B cell (primary cell): ENCODE data around the gene FUT3. TPM values are rescaled to one million over a fixed set of nuclear protein-coding genes. Genes with fewer than 3 reads are reported as not detected.

Experiments
- ATAC-seq: fragments of 200-7000 bp; cut with Tn5 transposase; one replicate; pipeline ENCODE4 v1.10.0; 2021; ENCODE audit warnings: low read depth, mild to moderate bottlenecking, moderate number of reproducible peaks, moderate library complexity
- CTCF ChIA-PET: fragments of 350-600 bp; sonication (Branson Sonifier 250); formaldehyde crosslinking; loops from one replicate; lab custom pipeline; 2021; ENCODE audit warnings: antibody characterized with exemption, inconsistent platforms; lab: Charles Lee
- POLR2A ChIA-PET: fragments of 350-600 bp; sonication (Branson Sonifier 250); formaldehyde crosslinking; loops from one replicate; lab custom pipeline; 2021; ENCODE audit warnings: antibody characterized with exemption; lab: Charles Lee
- DNase-seq: peaks from one replicate; pipeline ENCODE4 v3.0.0; 2013
- H2AFZ ChIP-seq: 2 replicates; pipeline ENCODE4 v1.6.1; 2012; ENCODE audit warnings: mild to moderate bottlenecking, low read depth, low read length; ENCODE audit not compliant: insufficient read depth, poor library complexity, severe bottlenecking
- H3K27ac ChIP-seq, 2 donors: 1 replicate in 1 of 2; 2 replicates in 1 of 2; pipeline ENCODE4 v1.5.1; 2012 to 2013; ENCODE audit warnings: low read length in 2 of 2, mild to moderate bottlenecking in 2 of 2, moderate library complexity in 1 of 2
- H3K27me3 ChIP-seq, 4 experiments: fragments of 200-600 bp in 1 of 4; sonication (generic) in 1 of 4; replicated peaks in 1 of 4; 1 replicate in 2 of 4; 2 replicates in 2 of 4; pipeline versions ENCODE4 v1.6.1 to v1.7.0; 2013 to 2016; ENCODE audit warnings: low read length in 3 of 4, mild to moderate bottlenecking in 2 of 4, mixed read lengths in 1 of 4, moderate library complexity in 1 of 4; ENCODE audit not compliant: insufficient read depth in 4 of 4, control insufficient read depth in 3 of 4; ENCODE audit errors: control extremely low read depth in 1 of 4
- H3K36me3 ChIP-seq, 2 experiments: replicated peaks in 1 of 2; 1 replicate in 1 of 2; 2 replicates in 1 of 2; pipeline versions ENCODE4 v1.6.1 to v1.7.1; 2013; ENCODE audit warnings: low read length in 1 of 2; ENCODE audit not compliant: insufficient read depth in 2 of 2, control insufficient read depth in 1 of 2; ENCODE audit errors: control extremely low read depth in 1 of 2, extremely low read depth in 1 of 2
- H3K4me1 ChIP-seq, 2 donors: fragments of 200-600 bp in 1 of 2; sonication (generic) in 1 of 2; 1 replicate in 1 of 2; 2 replicates in 1 of 2; pipeline versions ENCODE4 v1.5.1 to v1.6.1; 2013 to 2017; ENCODE audit warnings: low read length in 2 of 2; ENCODE audit not compliant: control insufficient read depth in 2 of 2, insufficient read depth in 2 of 2
- H3K4me2 ChIP-seq: replicated peaks from 2 replicates; pipeline ENCODE3; 2012; ENCODE audit warnings: mild to moderate bottlenecking, low read depth, low read length; ENCODE audit not compliant: poor library complexity, severe bottlenecking
- H3K4me3 ChIP-seq, 5 experiments: fragments of 200-600 bp in 1 of 5; sonication (generic) in 1 of 5; 1 replicate in 3 of 5; 2 replicates in 2 of 5; pipeline versions ENCODE4 v1.5.1 to v1.7.0; 2011 to 2016; ENCODE audit warnings: low read length in 4 of 5, mild to moderate bottlenecking in 4 of 5, low read depth in 2 of 5, control low read depth in 1 of 5, moderate library complexity in 1 of 5; ENCODE audit not compliant: insufficient read depth in 1 of 5; ENCODE audit errors: control extremely low read depth in 1 of 5, extremely low read depth in 1 of 5
- H3K79me2 ChIP-seq: fragments of 200-600 bp; sonication (generic); one replicate; pipeline ENCODE4 v1.6.0; 2016; ENCODE audit warnings: low read length; ENCODE audit not compliant: control insufficient read depth, insufficient read depth
- H3K9ac ChIP-seq: fragments of 200-600 bp; sonication (generic); 2 replicates; pipeline ENCODE4 v1.6.1; 2017; ENCODE audit warnings: mild to moderate bottlenecking, low read length, moderate library complexity
- H3K9me3 ChIP-seq, 3 donors: one replicate each; pipeline versions ENCODE4 v1.6.1 to v1.7.1; 2013; ENCODE audit warnings: low read length in 2 of 3; ENCODE audit not compliant: control insufficient read depth in 2 of 3, insufficient read depth in 1 of 3; ENCODE audit errors: control extremely low read depth in 1 of 3
- H4K20me1 ChIP-seq: 2 replicates; pipeline ENCODE4 v1.6.0; 2012; ENCODE audit warnings: mild to moderate bottlenecking, low read length; ENCODE audit not compliant: insufficient read depth, control insufficient read depth, poor library complexity, severe bottlenecking
- H3K27ac Mint-ChIP-seq: one replicate; pipeline ENCODE4 v1.8.0; 2021; ENCODE audit warnings: mixed read lengths
- H3K27me3 Mint-ChIP-seq: one replicate; pipeline ENCODE4 v1.8.0; 2021; ENCODE audit warnings: mixed read lengths
- H3K4me1 Mint-ChIP-seq: one replicate; pipeline ENCODE4 v1.8.0; 2021; ENCODE audit warnings: mixed read lengths
- H3K4me3 Mint-ChIP-seq: one replicate; pipeline ENCODE4 v1.8.0; 2021; ENCODE audit warnings: mixed read lengths
- H3K9me3 Mint-ChIP-seq: one replicate; pipeline ENCODE4 v1.8.0; 2022; ENCODE audit warnings: mixed read lengths; ENCODE audit not compliant: insufficient read depth
- EZH2 ChIP-seq: IDR thresholded peaks from 2 replicates; pipeline ENCODE4 v1.6.1; 2012; ENCODE audit warnings: borderline replicate concordance, low read depth, mild to moderate bottlenecking, moderate library complexity, low read length; ENCODE audit not compliant: insufficient read depth, poor library complexity, severe bottlenecking
- WGBS: methylation state at CpG from one replicate; pipeline ENCODE4 v1.1.5; 2013; ENCODE audit warnings: missing lambda C conversion rate; ENCODE audit not compliant: insufficient coverage; 5-methylcytosine and 5-hydroxymethylcytosine counted together
- intact Hi-C: fragments of 100-400 bp; cut with micrococcal nuclease; formaldehyde crosslinking; loops from one replicate; pipeline ENCODE4 v1.10.0; 2022
- polyA plus RNA-seq: library from polyadenylated mRNA; depleted of rRNA; stranded (reverse); fragments of >200 nt; gene quantifications from 2 replicates; pipeline ENCODE4 v1.2.3, GENCODE V29; 2012
- total RNA-seq, 2 donors: library from RNA; stranded (reverse); fragments of 120-200 nt in 1 of 2; gene quantifications; 1 replicate in 1 of 2; 2 replicates in 1 of 2; pipeline versions ENCODE4 v1.2.3 to v1.2.4, GENCODE V29; 2013 to 2022
- TF ChIP-seq, protein P1 (sequence below): fragments of 200-600 bp; IDR thresholded peaks from one replicate; pipeline ENCODE4 v1.8.0; 2022; ENCODE audit warnings: antibody characterized with exemption, mild to moderate bottlenecking

The FUT3 gene
- total and polyA plus RNA-seq, 2 donors (not counting 1 experiment from before 2014, with no cell fraction given), result not detected

GRCh38 chr19:5809469-5809868, 41.8 kb downstream of the FUT3 start:
- Histone ChIP-seq H4K20me1 (no peaks in the 10 kb centered on the region), H3K9ac (no peak overlapping the region), H3K4me1 (peaks cover 5 to 9% of the 10 kb centered on the region in 2 donors), H3K27ac (no peak overlapping the region), H3K4me2 (no peak overlapping the region), H3K9me3 (peaks cover 0 to 16% (median 0%) of the 10 kb centered on the region in 3 donors), H3K36me3 (no peaks in the 10 kb centered on the region), H3K27me3 (peaks cover 0 to 10% (median 4%) of the 10 kb centered on the region in 4 experiments), H2AFZ (no peak overlapping the region), H3K79me2 (no peaks in the 10 kb centered on the region), H3K4me3 (no peak overlapping the region)
- no peak for TF ChIP-seq EZH2
- TF ChIP-seq, protein P1, sequence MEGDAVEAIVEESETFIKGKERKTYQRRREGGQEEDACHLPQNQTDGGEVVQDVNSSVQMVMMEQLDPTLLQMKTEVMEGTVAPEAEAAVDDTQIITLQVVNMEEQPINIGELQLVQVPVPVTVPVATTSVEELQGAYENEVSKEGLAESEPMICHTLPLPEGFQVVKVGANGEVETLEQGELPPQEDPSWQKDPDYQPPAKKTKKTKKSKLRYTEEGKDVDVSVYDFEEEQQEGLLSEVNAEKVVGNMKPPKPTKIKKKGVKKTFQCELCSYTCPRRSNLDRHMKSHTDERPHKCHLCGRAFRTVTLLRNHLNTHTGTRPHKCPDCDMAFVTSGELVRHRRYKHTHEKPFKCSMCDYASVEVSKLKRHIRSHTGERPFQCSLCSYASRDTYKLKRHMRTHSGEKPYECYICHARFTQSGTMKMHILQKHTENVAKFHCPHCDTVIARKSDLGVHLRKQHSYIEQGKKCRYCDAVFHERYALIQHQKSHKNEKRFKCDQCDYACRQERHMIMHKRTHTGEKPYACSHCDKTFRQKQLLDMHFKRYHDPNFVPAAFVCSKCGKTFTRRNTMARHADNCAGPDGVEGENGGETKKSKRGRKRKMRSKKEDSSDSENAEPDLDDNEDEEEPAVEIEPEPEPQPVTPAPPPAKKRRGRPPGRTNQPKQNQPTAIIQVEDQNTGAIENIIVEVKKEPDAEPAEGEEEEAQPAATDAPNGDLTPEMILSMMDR, result no peak
- 75% methylated on average over 4 of the region's 10 CpGs for WGBS
- intact Hi-C loops, result loop anchor here (5.0 kb wide), 1 partner anchor 98 kb away; no protein-coding TSS in a partner anchor
- Mint-ChIP-seq H3K27me3 (no peaks in the 10 kb centered on the region), H3K4me1 (peaks cover 4% of the 10 kb centered on the region), H3K4me3 (no peak overlapping the region), H3K27ac (no peak overlapping the region), H3K9me3 (no peaks in the 10 kb centered on the region)
- ChIA-PET POLR2A (no interaction called here), CTCF (interaction anchor here (2.0 kb wide), 1 partner anchor 15 kb away, joined by 6 read pairs; no protein-coding TSS in a partner anchor)
- DNase-seq (no peak), ATAC-seq (no peak)

DNA sequence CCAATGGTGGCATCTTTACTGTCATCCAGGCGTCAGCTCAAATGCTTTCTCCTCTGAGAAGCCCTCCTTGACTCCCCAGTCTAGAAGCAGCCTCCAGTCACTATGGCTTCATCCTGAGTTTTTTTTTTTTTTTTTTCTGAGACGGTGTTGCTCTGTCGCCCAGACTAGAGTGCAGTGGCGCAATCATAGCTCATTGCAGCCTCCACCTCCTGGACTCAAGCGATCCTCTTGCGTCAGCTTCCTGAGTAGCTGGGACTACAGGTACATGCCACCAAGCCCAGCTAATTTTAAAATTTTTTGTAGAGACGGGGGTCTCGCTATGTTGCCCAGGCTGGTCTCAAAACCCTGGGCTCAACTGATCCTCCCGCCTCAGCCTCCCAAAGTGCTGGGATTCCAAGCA, 42.2 kb downstream of the FUT3 start:
- Histone ChIP-seq H4K20me1 (no peaks in the 10 kb centered on the region), H2AFZ (no peak overlapping the region), H3K9me3 (peaks cover 0 to 20% (median 0%) of the 10 kb centered on the region in 3 donors), H3K79me2 (no peaks in the 10 kb centered on the region), H3K9ac (no peak overlapping the region), H3K27ac (no peak overlapping the region), H3K36me3 (no peaks in the 10 kb centered on the region), H3K4me1 (peaks cover 9 to 13% of the 10 kb centered on the region in 2 donors), H3K4me3 (no peak overlapping the region), H3K27me3 (peaks cover 0 to 15% (median 6%) of the 10 kb centered on the region in 4 experiments), H3K4me2 (no peak overlapping the region)
- peaks cover 8% of the 10 kb centered on the region for H3K4me1 Mint-ChIP-seq
- ChIA-PET CTCF (interaction anchor here (2.0 kb wide), 1 partner anchor 14 kb away, joined by 6 read pairs; no protein-coding TSS in a partner anchor), POLR2A (interaction anchor here (0.7 kb wide), 1 partner anchor 18 kb away, joined by 5 read pairs; the partner anchor contains the start of gene DUS3L)
- H3K4me3 Mint-ChIP-seq, result no peak overlapping the region
- TF ChIP-seq EZH2, result no peak
- H3K9me3 Mint-ChIP-seq, result no peaks in the 10 kb centered on the region
- no peak for ATAC-seq
- 94% methylated on average over 8 of the region's 9 CpGs for WGBS
- no peak overlapping the region for H3K27ac Mint-ChIP-seq
- DNase-seq, result no peak
- H3K27me3 Mint-ChIP-seq, result no peaks in the 10 kb centered on the region
- intact Hi-C loops, result loop anchor here (5.0 kb wide), 1 partner anchor 98 kb away; no protein-coding TSS in a partner anchor
